ENCODE data around the gene ATP6V1B1. TPM values are rescaled to one million over a fixed set of nuclear protein-coding genes. Genes with fewer than 3 reads are reported as not detected.

ATP6V1B1 gene
- total and polyA plus RNA-seq, 10 of the 15 experiments (the other 5 are each of a cell fraction or from before 2014, with no cell fraction given), result not detected

DNA sequence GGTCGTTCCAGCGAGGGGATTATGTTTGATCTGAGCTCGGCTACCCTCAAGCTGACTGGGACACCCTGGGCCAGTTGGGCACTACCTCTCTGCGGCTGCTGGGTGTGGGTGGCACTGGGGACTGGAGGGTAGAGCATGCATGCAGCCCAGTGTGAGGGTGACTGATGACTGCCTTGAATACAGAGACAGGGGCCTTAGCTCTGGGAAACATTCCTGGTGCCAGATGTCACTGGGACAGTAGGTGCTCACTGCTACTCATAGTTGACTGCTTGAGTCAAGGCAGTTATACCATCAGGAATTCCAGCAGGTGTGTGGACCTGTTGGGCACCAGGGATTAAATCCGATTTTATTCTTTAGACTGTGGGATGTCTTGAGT is 33.6 kb upstream of the ATP6V1B1 start:
- Histone ChIP-seq H3K9ac (ENCODE audit: control insufficient read depth, insufficient read depth, low read length) (no peak overlapping the region), H3K36me3 (ENCODE audit: control insufficient read depth in 2 of 2, insufficient read depth in 2 of 2, low read length in 1 of 2) (no peaks in the 10 kb centered on the region), H3K79me2 (ENCODE audit: control insufficient read depth, insufficient read depth, low read length) (no peaks in the 10 kb centered on the region), H3K4me1 (ENCODE audit: control insufficient read depth, insufficient read depth, low read length) (no peaks in the 10 kb centered on the region), H3K4me3 (no peak overlapping the region), H2AFZ (ENCODE audit: control insufficient read depth, low read depth, low read length) (no peak overlapping the region), H3K27me3 (replicated peaks in 1 of 2; ENCODE audit: control insufficient read depth in 2 of 2, insufficient read depth in 2 of 2, low read length in 1 of 2) (peaks cover 42 to 48% of the 10 kb centered on the region in 2 experiments), H3K27ac (ENCODE audit: control insufficient read depth, insufficient read depth) (no peak overlapping the region), H4K20me1 (ENCODE audit: control insufficient read depth, insufficient read depth) (no peaks in the 10 kb centered on the region), H3K9me3 (replicated peaks; ENCODE audit: control insufficient read depth, insufficient read depth, low read length) (no peaks in the 10 kb centered on the region), H3K4me2 (ENCODE audit: control insufficient read depth, insufficient read depth) (no peak overlapping the region)
- ChIA-PET POLR2A (no interaction called here), CTCF (no interaction called here), SMC1A (ENCODE audit: uncharacterized antibody, unreplicated experiment) (no interaction called here), RAD21 (ENCODE audit: unreplicated experiment) (no interaction called here)
- TF ChIP-seq RUNX3 (IDR thresholded peaks at IDR 0.05; ENCODE audit: low read length) (no peak), EP300 (IDR thresholded peaks at IDR 0.05; ENCODE audit: borderline replicate concordance in 1 of 2, control insufficient read depth in 1 of 2, low read depth in 2 of 2, low read length in 2 of 2) (no peak), NFYA (IDR thresholded peaks at IDR 0.05; ENCODE audit: borderline replicate concordance, low read depth, low read length) (no peak), CHD4 (IDR thresholded peaks at IDR 0.05) (no peak), HDAC6 (IDR thresholded peaks at IDR 0.05; ENCODE audit: unreplicated experiment) (no peak), EGR1 (IDR thresholded peaks at IDR 0.05; ENCODE audit: borderline replicate concordance in 1 of 2, low read depth in 2 of 2, low read length in 2 of 2) (no peak)
- TF ChIP-seq, protein P1, sequence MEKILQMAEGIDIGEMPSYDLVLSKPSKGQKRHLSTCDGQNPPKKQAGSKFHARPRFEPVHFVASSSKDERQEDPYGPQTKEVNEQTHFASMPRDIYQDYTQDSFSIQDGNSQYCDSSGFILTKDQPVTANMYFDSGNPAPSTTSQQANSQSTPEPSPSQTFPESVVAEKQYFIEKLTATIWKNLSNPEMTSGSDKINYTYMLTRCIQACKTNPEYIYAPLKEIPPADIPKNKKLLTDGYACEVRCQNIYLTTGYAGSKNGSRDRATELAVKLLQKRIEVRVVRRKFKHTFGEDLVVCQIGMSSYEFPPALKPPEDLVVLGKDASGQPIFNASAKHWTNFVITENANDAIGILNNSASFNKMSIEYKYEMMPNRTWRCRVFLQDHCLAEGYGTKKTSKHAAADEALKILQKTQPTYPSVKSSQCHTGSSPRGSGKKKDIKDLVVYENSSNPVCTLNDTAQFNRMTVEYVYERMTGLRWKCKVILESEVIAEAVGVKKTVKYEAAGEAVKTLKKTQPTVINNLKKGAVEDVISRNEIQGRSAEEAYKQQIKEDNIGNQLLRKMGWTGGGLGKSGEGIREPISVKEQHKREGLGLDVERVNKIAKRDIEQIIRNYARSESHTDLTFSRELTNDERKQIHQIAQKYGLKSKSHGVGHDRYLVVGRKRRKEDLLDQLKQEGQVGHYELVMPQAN (conservative IDR thresholded peaks at IDR 0.05), result no peak
- intact Hi-C loops (cut with micrococcal nuclease; ENCODE audit: unreplicated experiment), result no loop called here
- 11% methylated on average over 5 of the region's 5 CpGs for WGBS (ENCODE audit: insufficient coverage, insufficient replicate concordance, low lambda C conversion rate, missing lambda C conversion rate)
- BruUV-seq (replicated peaks), result no TSS peak
- ATAC-seq (no peak), DNase-seq (ENCODE audit: low read depth, low spot score) (no peak), FAIRE-seq (no peak)
- in situ Hi-C loops (cut with MboI), result no loop called here

All from GM12878 (cell line).